SK-N-SH treated with all-trans-retinoic acid at 6 μM for 48 hours (cell line): ENCODE data around the gene IFNAR2.

Experiments
- ARNTL ChIP-seq: fragments of 450-650 bp; formaldehyde crosslinking; IDR thresholded peaks from 2 replicates; pipeline ENCODE4 v1.5.0; 2020; ENCODE audit warnings: low read depth, mild to moderate bottlenecking, moderate library complexity, borderline replicate concordance
- ISL1 ChIP-seq: fragments of 250-450 bp; sonication (Bioruptor Pico); IDR thresholded peaks from 2 replicates; pipeline ENCODE4 v2.1.2; 2022; ENCODE audit warnings: mild to moderate bottlenecking, moderate library complexity
- OSR1 ChIP-seq: fragments of 250-450 bp; sonication (Bioruptor Pico); IDR thresholded peaks from 2 replicates; pipeline ENCODE4 v1.8.0; 2022; ENCODE audit warnings: moderate library complexity, mild to moderate bottlenecking, inconsistent platforms
- PPARA ChIP-seq: fragments of 250-450 bp; sonication (Bioruptor Pico); IDR thresholded peaks from 2 replicates; pipeline ENCODE4 v1.5.0; 2020; ENCODE audit warnings: mild to moderate bottlenecking, borderline replicate concordance
- RARB ChIP-seq: fragments of 250-450 bp; sonication (Bioruptor Pico); IDR thresholded peaks from 2 replicates; pipeline ENCODE4 v1.8.0; 2021; ENCODE audit warnings: mild to moderate bottlenecking, moderate library complexity
- ZFP3 ChIP-seq: fragments of 250-450 bp; sonication (Bioruptor Pico); IDR thresholded peaks from 2 replicates; pipeline ENCODE4 v1.5.0; 2020; ENCODE audit warnings: mild to moderate bottlenecking, moderate library complexity
- ZFP30 ChIP-seq: fragments of 450-650 bp; formaldehyde crosslinking; IDR thresholded peaks from 2 replicates; pipeline ENCODE4 v1.5.0; 2022; ENCODE audit warnings: mild to moderate bottlenecking, moderate library complexity
- ZNF8 ChIP-seq: fragments of 450-650 bp; formaldehyde crosslinking; IDR thresholded peaks from 2 replicates; pipeline ENCODE4 v1.5.0; 2020; ENCODE audit warnings: mild to moderate bottlenecking, moderate library complexity
- TF ChIP-seq, protein P1 (sequence below): fragments of 250-450 bp; sonication (Bioruptor Pico); IDR thresholded peaks from 2 replicates; pipeline ENCODE4 v1.5.1; 2020; ENCODE audit warnings: low read depth, mild to moderate bottlenecking, moderate library complexity
- TF ChIP-seq, protein P2 (sequence below): fragments of 250-450 bp; sonication (Bioruptor Pico); IDR thresholded peaks from 2 replicates; pipeline ENCODE4 v1.8.0; 2021; ENCODE audit warnings: low read depth, mild to moderate bottlenecking, moderate library complexity, borderline replicate concordance
- TF ChIP-seq, protein P3 (sequence below): fragments of 250-450 bp; sonication (Bioruptor Pico); IDR thresholded peaks from 2 replicates; pipeline ENCODE4 v1.8.0; 2020; ENCODE audit warnings: mild to moderate bottlenecking, moderate library complexity, borderline replicate concordance

DNA sequence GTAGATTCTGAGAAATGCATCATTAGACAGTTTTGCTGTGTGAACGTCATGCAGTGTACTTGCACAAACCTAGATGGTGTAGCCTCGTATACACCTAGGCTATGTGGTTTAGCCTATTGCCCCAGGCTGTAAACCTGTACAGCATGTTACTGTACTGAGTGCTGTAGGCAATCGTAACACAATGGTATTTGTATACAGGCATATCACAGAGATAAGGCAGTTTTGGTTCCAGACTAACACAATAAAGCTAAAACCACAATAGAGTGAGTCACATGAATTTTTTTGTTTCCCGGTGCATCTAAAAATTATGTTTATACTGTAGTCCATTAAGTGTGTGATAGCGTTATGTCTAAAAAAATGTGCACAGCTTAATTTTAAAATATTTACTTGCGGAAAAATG is 43.3 kb downstream of the IFNAR2 start:
- TF ChIP-seq ZFP30 (no peak), ZFP3 (no peak), ARNTL (CRISPR knock-in tag) (no peak), RARB (CRISPR knock-in tag) (no peak), ISL1 (CRISPR knock-in tag) (no peak), PPARA (CRISPR knock-in tag) (no peak), ZNF8 (CRISPR knock-in tag) (no peak), OSR1 (no peak)
- TF ChIP-seq, protein P1, sequence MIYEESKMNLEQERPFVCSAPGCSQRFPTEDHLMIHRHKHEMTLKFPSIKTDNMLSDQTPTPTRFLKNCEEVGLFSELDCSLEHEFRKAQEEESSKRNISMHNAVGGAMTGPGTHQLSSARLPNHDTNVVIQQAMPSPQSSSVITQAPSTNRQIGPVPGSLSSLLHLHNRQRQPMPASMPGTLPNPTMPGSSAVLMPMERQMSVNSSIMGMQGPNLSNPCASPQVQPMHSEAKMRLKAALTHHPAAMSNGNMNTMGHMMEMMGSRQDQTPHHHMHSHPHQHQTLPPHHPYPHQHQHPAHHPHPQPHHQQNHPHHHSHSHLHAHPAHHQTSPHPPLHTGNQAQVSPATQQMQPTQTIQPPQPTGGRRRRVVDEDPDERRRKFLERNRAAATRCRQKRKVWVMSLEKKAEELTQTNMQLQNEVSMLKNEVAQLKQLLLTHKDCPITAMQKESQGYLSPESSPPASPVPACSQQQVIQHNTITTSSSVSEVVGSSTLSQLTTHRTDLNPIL (CRISPR knock-in tag): no peak
- TF ChIP-seq, protein P2, sequence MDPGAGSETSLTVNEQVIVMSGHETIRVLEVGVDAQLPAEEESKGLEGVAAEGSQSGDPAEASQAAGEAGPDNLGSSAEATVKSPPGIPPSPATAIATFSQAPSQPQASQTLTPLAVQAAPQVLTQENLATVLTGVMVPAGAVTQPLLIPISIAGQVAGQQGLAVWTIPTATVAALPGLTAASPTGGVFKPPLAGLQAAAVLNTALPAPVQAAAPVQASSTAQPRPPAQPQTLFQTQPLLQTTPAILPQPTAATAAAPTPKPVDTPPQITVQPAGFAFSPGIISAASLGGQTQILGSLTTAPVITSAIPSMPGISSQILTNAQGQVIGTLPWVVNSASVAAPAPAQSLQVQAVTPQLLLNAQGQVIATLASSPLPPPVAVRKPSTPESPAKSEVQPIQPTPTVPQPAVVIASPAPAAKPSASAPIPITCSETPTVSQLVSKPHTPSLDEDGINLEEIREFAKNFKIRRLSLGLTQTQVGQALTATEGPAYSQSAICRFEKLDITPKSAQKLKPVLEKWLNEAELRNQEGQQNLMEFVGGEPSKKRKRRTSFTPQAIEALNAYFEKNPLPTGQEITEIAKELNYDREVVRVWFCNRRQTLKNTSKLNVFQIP: no peak
- TF ChIP-seq, protein P3, sequence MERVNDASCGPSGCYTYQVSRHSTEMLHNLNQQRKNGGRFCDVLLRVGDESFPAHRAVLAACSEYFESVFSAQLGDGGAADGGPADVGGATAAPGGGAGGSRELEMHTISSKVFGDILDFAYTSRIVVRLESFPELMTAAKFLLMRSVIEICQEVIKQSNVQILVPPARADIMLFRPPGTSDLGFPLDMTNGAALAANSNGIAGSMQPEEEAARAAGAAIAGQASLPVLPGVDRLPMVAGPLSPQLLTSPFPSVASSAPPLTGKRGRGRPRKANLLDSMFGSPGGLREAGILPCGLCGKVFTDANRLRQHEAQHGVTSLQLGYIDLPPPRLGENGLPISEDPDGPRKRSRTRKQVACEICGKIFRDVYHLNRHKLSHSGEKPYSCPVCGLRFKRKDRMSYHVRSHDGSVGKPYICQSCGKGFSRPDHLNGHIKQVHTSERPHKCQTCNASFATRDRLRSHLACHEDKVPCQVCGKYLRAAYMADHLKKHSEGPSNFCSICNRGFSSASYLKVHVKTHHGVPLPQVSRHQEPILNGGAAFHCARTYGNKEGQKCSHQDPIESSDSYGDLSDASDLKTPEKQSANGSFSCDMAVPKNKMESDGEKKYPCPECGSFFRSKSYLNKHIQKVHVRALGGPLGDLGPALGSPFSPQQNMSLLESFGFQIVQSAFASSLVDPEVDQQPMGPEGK: no peak
